ENCODE data around the gene LKAAEAR1.

Gene LKAAEAR1

DNA sequence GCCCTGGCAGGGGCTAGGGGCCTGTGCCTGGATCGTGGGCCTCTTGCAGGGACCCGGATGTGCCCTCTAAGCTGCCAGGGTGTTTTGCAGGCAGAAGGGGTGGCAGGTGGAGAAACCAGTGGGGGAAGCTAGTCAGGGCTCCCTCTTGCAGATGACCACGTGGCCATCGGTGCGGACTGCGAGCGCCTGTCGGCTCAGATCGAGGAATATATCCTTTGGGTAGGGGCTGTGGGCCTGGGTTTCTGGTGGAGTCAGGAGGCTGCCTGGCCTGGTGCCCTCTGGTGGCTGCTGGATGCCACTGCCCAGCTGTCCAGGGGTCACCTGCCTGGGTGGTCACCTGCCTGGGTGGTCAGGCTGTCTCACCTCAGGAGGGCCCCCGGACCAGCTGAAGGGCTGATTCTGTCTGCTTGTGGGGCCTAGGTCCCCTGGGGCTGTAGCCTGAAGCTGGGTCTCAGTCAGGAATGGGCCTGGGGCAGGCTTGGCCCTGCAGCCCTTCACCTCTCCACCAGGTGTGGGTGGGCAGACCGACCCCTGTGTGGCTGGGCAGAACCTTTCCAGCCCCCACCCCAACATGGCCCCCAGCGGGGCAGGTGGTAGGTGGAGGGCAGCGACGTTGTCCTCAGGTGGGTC is 14.5 kb downstream of the LKAAEAR1 start:
- Histone ChIP-seq H3K36me3 (ENCODE audit: insufficient read depth, low read length) (peaks cover 25% of the 10 kb centered on the region), H3K27ac (ENCODE audit: low read length) (no peak overlapping the region), H3K9me3 (ENCODE audit: insufficient read depth, low read length, severe bottlenecking) (no peaks in the 10 kb centered on the region), H4K20me1 (ENCODE audit: insufficient read depth, low read length) (peaks cover 22% of the 10 kb centered on the region; the same call in 1 of the 2 replicates), H3K9ac (ENCODE audit: low read depth, low read length) (no peak overlapping the region), H3K79me2 (ENCODE audit: insufficient read depth, low read length) (no peaks in the 10 kb centered on the region), H3K27me3 (ENCODE audit: insufficient read depth, low read length, poor library complexity) (no peaks in the 10 kb centered on the region), H3K4me2 (ENCODE audit: insufficient read depth, low read length) (no peak overlapping the region), H2AFZ (ENCODE audit: low read depth, low read length) (no peak overlapping the region), H3K4me3 (ENCODE audit: low read depth in 1 of 2, low read length in 2 of 2) (no peak overlapping the region), H3K4me1 (ENCODE audit: insufficient read depth, low read length) (peaks cover 9% of the 10 kb centered on the region; the same call in 1 of the 2 replicates)
- TF ChIP-seq EZH2 (IDR thresholded peaks at IDR 0.05; ENCODE audit: borderline replicate concordance, low read depth, low read length, severe bottlenecking), result no peak
- TF ChIP-seq CTCF (IDR thresholded peaks at IDR 0.05; ENCODE audit: borderline replicate concordance, extremely low read depth, low read length, poor library complexity, severe bottlenecking), result peak; percentile 77
- DNase-seq (peak; percentile 29), ATAC-seq (ENCODE audit: insufficient read depth, low read depth) (peak; percentile 34; the same call in 1 of the 3 replicates)

DNA sequence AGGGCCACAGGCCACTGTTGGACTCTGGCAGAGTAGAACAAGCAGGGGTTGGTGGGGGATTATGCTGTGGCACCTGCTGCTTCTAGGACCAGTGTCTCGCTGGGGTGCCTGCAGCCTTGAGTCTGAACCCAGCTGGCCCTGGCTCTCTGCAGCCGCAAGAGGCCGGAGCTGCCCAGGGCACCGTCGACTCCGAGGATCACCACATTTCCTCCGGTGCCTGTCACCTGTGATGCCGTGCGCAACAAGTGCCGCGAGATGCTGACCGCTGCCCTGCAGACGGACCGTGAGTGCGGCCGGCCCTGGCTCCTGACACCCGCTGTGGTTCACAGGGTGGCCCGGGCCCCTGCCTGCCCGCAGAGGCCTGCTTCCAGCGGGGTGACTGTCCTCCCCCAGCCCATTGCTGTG is 15.0 kb downstream of the LKAAEAR1 start:
- Histone ChIP-seq H3K4me1 (ENCODE audit: insufficient read depth, low read length) (peaks cover 14% of the 10 kb centered on the region), H4K20me1 (ENCODE audit: insufficient read depth, low read length) (peaks cover 25% of the 10 kb centered on the region), H3K9ac (ENCODE audit: low read depth, low read length) (no peak overlapping the region)

DNA sequence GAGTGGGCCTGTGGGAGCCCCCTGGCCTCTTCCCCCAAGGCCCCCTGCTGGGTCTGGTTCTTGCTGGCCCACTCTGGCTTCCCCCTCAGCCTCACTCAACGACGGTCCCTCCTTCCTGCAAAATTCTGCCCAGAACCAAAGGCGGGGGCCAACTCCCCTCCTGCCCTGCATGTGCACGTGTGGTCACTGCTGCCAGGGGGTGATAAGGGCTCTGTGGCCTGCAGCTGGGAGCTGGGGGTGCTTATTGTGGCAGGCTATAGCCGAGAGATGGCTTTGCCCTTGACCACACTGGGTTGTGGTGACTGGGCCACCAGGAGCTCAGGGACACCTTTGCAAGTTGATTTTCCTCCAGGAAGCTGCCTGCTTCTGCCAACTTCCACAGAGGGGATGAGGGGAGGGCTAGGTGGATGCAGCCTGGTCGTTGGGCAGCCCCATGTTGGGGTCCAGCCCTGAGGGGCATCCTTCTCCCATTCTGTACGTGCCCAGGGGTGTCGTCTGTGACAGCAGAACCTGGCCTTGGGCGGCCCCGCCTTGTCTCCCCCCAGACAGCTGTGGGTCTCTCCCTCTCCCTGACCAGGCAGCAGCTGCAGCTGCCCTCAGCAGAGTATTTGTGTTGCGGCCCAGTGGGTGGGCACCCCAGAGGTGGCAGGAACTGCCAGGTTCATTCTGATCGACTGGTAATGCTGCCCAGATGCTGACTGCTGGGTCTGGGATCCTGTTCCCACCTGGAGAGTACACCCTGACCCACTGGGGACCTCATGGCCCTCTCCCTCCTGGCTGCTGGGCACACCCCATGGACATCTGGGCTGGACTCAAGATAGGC is 15.6 kb downstream of the LKAAEAR1 start:
- TF ChIP-seq CTCF (IDR thresholded peaks at IDR 0.05; ENCODE audit: borderline replicate concordance, extremely low read depth, low read length, poor library complexity, severe bottlenecking) (no peak), EZH2 (IDR thresholded peaks at IDR 0.05; ENCODE audit: borderline replicate concordance, low read depth, low read length, severe bottlenecking) (no peak)
- peaks cover 27% of the 10 kb centered on the region for H4K20me1 ChIP-seq (ENCODE audit: insufficient read depth, low read length)
- DNase-seq, result no peak
- peaks cover 2% of the 10 kb centered on the region; the same call in 1 of the 2 replicates for H3K79me2 ChIP-seq (ENCODE audit: insufficient read depth, low read length)
- no peak overlapping the region for H3K9ac ChIP-seq (ENCODE audit: low read depth, low read length)
- no peaks in the 10 kb centered on the region for H3K9me3 ChIP-seq (ENCODE audit: insufficient read depth, low read length, severe bottlenecking)
- no peaks in the 10 kb centered on the region for H3K27me3 ChIP-seq (ENCODE audit: insufficient read depth, low read length, poor library complexity)
- H3K4me3 ChIP-seq (ENCODE audit: low read depth in 1 of 2, low read length in 2 of 2), result no peak overlapping the region
- H3K36me3 ChIP-seq (ENCODE audit: insufficient read depth, low read length), result peaks cover 14% of the 10 kb centered on the region
- no peak for ATAC-seq (ENCODE audit: insufficient read depth, low read depth)
- H3K4me1 ChIP-seq (ENCODE audit: insufficient read depth, low read length), result peaks cover 20% of the 10 kb centered on the region
- H3K27ac ChIP-seq (ENCODE audit: low read length), result no peak overlapping the region
- no peak overlapping the region for H3K4me2 ChIP-seq (ENCODE audit: insufficient read depth, low read length)
- no peak overlapping the region for H2AFZ ChIP-seq (ENCODE audit: low read depth, low read length)

More for the DNA sequence above, 15.0 kb downstream of the LKAAEAR1 start:
- H3K79me2 ChIP-seq (ENCODE audit: insufficient read depth, low read length), result no peaks in the 10 kb centered on the region
- DNase-seq (no peak), ATAC-seq (ENCODE audit: insufficient read depth, low read depth) (no peak)
- no peak overlapping the region for H3K27ac ChIP-seq (ENCODE audit: low read length)
- no peaks in the 10 kb centered on the region for H3K9me3 ChIP-seq (ENCODE audit: insufficient read depth, low read length, severe bottlenecking)
- no peak overlapping the region for H3K4me2 ChIP-seq (ENCODE audit: insufficient read depth, low read length)
- TF ChIP-seq EZH2 (IDR thresholded peaks at IDR 0.05; ENCODE audit: borderline replicate concordance, low read depth, low read length, severe bottlenecking) (no peak), CTCF (IDR thresholded peaks at IDR 0.05; ENCODE audit: borderline replicate concordance, extremely low read depth, low read length, poor library complexity, severe bottlenecking) (no peak)
- no peak overlapping the region for H3K4me3 ChIP-seq (ENCODE audit: low read depth in 1 of 2, low read length in 2 of 2)
- peaks cover 20% of the 10 kb centered on the region for H3K36me3 ChIP-seq (ENCODE audit: insufficient read depth, low read length)
- H2AFZ ChIP-seq (ENCODE audit: low read depth, low read length), result no peak overlapping the region
- H3K27me3 ChIP-seq (ENCODE audit: insufficient read depth, low read length, poor library complexity), result no peaks in the 10 kb centered on the region
